ENCODE data around the gene GGA1.
"Not testable (repeated sequence)": the region's sequence is repeated elsewhere in the genome, so short reads cannot be mapped to it uniquely, and the experiment has no call there.

GGA1 gene

GRCh38 chr22:37647317-37647716 lies 38.7 kb downstream of the GGA1 start:
- in situ Hi-C loops (cut with MboI; ENCODE audit: low sequenced_read_pairs) = no loop called here

- in situ Hi-C loops (cut with MboI; ENCODE audit: low sequenced_read_pairs) = no loop called here
Observed at GRCh38 chr22:37647928-37648327, 39.3 kb downstream of the GGA1 start.

- in situ Hi-C loops (cut with MboI; ENCODE audit: low sequenced_read_pairs) = no loop called here
Observed at GRCh38 chr22:37650463-37651136, 42.0 kb downstream of the GGA1 start.

- in situ Hi-C loops (cut with MboI; ENCODE audit: low sequenced_read_pairs) = no loop called here
Observed at GRCh38 chr22:37654563-37655251, 46.1 kb downstream of the GGA1 start.

- in situ Hi-C loops (cut with MboI; ENCODE audit: low sequenced_read_pairs) = no loop called here
Observed at GRCh38 chr22:37655252-37655563, 46.6 kb downstream of the GGA1 start.

GRCh38 chr22:37656583-37656982 lies 47.9 kb downstream of the GGA1 start:
- in situ Hi-C loops (cut with MboI; ENCODE audit: low sequenced_read_pairs) = not testable (repeated sequence)

- in situ Hi-C loops (cut with MboI; ENCODE audit: low sequenced_read_pairs) = no loop called here
Observed at GRCh38 chr22:37657590-37658132, 49.0 kb downstream of the GGA1 start.

GRCh38 chr22:37658133-37659065 lies 49.8 kb downstream of the GGA1 start, which contains the start of gene PDXP:
Gene PDXP, plus strand, starts transcription at chr22:37658723. Its CDS starts 60 bp downstream, at chr22:37658783.
- in situ Hi-C loops (cut with MboI; ENCODE audit: low sequenced_read_pairs) = no loop called here

GRCh38 chr22:37659066-37659896 lies 50.6 kb downstream of the GGA1 start:
- in situ Hi-C loops (cut with MboI; ENCODE audit: low sequenced_read_pairs) = no loop called here

GRCh38 chr22:37659897-37660708 lies 51.5 kb downstream of the GGA1 start:
- in situ Hi-C loops (cut with MboI; ENCODE audit: low sequenced_read_pairs) = no loop called here

GRCh38 chr22:37660709-37661045 lies 52.0 kb downstream of the GGA1 start:
- in situ Hi-C loops (cut with MboI; ENCODE audit: low sequenced_read_pairs) = no loop called here

GRCh38 chr22:37661160-37661924 lies 52.7 kb downstream of the GGA1 start:
- in situ Hi-C loops (cut with MboI; ENCODE audit: low sequenced_read_pairs) = no loop called here

- in situ Hi-C loops (cut with MboI; ENCODE audit: low sequenced_read_pairs) = no loop called here
Observed at GRCh38 chr22:37662039-37662438, 53.4 kb downstream of the GGA1 start.

- in situ Hi-C loops (cut with MboI; ENCODE audit: low sequenced_read_pairs) = no loop called here
Observed at GRCh38 chr22:37663521-37664140, 55.0 kb downstream of the GGA1 start.

GRCh38 chr22:37664249-37665101 lies 55.8 kb downstream of the GGA1 start:
- in situ Hi-C loops (cut with MboI; ENCODE audit: low sequenced_read_pairs) = no loop called here

- in situ Hi-C loops (cut with MboI; ENCODE audit: low sequenced_read_pairs) = no loop called here
Observed at GRCh38 chr22:37665487-37665886, 56.9 kb downstream of the GGA1 start.

- in situ Hi-C loops (cut with MboI; ENCODE audit: low sequenced_read_pairs) = no loop called here
Observed at GRCh38 chr22:37669586-37669985, 61.0 kb downstream of the GGA1 start.

Measured in HL-60/S4 (cell line).